Measurements from ENCODE around the gene ATN1. TPM values are rescaled to one million over a fixed set of nuclear protein-coding genes. Genes with fewer than 3 reads are reported as not detected.

The ATN1 gene
- total and polyA plus RNA-seq, 9 of the 15 experiments (the other 6 are each of a cell fraction or from before 2014, with no cell fraction given), result 0.15 to 49.8 (median 2.7) TPM

- Histone ChIP-seq H3K9me1 (ENCODE audit: control insufficient read depth, insufficient read depth, low read length) (no peaks in the 10 kb centered on the region), H4K20me1 (replicated peaks; ENCODE audit: control insufficient read depth, insufficient read depth, low read length) (no peaks in the 10 kb centered on the region), H3K9me3 (replicated peaks; ENCODE audit: control insufficient read depth, insufficient read depth, low read depth, low read length) (no peaks in the 10 kb centered on the region; the same call in 1 of the 2 replicates), H3K9ac (ENCODE audit: insufficient read depth in 1 of 2, low read depth in 2 of 2, low read length in 2 of 2) (peak within 1 kb of the TSS; percentile 79 to 85), H3K79me2 (ENCODE audit: control insufficient read depth, insufficient read depth, low read length) (no peaks in the 10 kb centered on the region), H3K4me1 (replicated peaks in 1 of 2; ENCODE audit: control insufficient read depth in 2 of 2, insufficient read depth in 2 of 2, low read length in 2 of 2) (peaks cover 13 to 21% of the 10 kb centered on the region in 2 experiments), H3K36me3 (ENCODE audit: control insufficient read depth, insufficient read depth, low read length) (no peaks in the 10 kb centered on the region), H2AFZ (ENCODE audit: low read depth, low read length) (peak within 1 kb of the TSS; percentile 98), H3K27me3 (ENCODE audit: control insufficient read depth in 2 of 2, insufficient read depth in 2 of 2, low read length in 2 of 2) (no peaks in the 10 kb centered on the region), H3K4me2 (ENCODE audit: insufficient read depth, low read length) (peak within 1 kb of the TSS; percentile 96), H3K27ac (ENCODE audit: extremely low read depth, low read depth, low read length) (peak within 1 kb of the TSS; percentile 83), H3K4me3 (peak within 1 kb of the TSS; percentile 68)
- ChIA-PET CTCF (ENCODE audit: low intra/inter-chr PET ratio) (no interaction called here), POLR2A (interaction anchor here (0.6 to 1.5 kb wide), 4 partner anchors 35 to 44 kb away, joined by 3 to 6 read pairs (median 3); no protein-coding TSS in a partner anchor)
- peak; percentile 96 for FAIRE-seq
- ATAC-seq, result peak; percentile 97
- in situ Hi-C loops (cut with MboI) (no loop called here), intact Hi-C loops (cut with micrococcal nuclease) (no loop called here)
- BruUV-seq (replicated peaks), result TSS peak; percentile 69
- 5% methylated on average over 31 of the region's 34 CpGs for WGBS (ENCODE audit: insufficient coverage, low coverage, missing lambda C conversion rate)
- peak; percentile 80 to 95 (median 84) for DNase-seq (ENCODE audit: extremely low read depth in 1 of 4, low spot score in 3 of 4)
- TF ChIP-seq SUPT5H (IDR thresholded peaks at IDR 0.05) (0 out of 2 replicates have a peak, but pooled peaks have one; percentile 54), CREB1 (IDR thresholded peaks at IDR 0.05) (no peak), CREB1 (CRISPR knock-in tag; IDR thresholded peaks at IDR 0.05) (no peak), MEF2A (IDR thresholded peaks at IDR 0.05; ENCODE audit: control insufficient read depth, low read depth, low read length) (no peak), JUN (IDR thresholded peaks at IDR 0.05; ENCODE audit: borderline replicate concordance, low read depth, low read length) (peak; percentile 73; the same call in 1 of the 2 replicates), JUN (CRISPR knock-in tag; IDR thresholded peaks at IDR 0.05; ENCODE audit: borderline replicate concordance) (no peak), FOXJ3 (CRISPR knock-in tag; IDR thresholded peaks at IDR 0.05) (peak; percentile 49; the same call in 1 of the 2 replicates), ZNF449 (CRISPR knock-in tag; IDR thresholded peaks at IDR 0.05) (no peak), HOXB6 (CRISPR knock-in tag; IDR thresholded peaks at IDR 0.05; ENCODE audit: borderline replicate concordance) (no peak), NKRF (IDR thresholded peaks at IDR 0.05; ENCODE audit: borderline replicate concordance) (peak; percentile 72), UBTF (IDR thresholded peaks at IDR 0.05; ENCODE audit: borderline replicate concordance in 1 of 2, low read depth in 2 of 2, low read length in 2 of 2) (no peak), HNRNPLL (IDR thresholded peaks at IDR 0.05; ENCODE audit: low read depth, low read length, poor library complexity, severe bottlenecking) (peak; percentile 98), EP400 (IDR thresholded peaks at IDR 0.05) (0 out of 2 replicates have a peak, but pooled peaks have one; percentile 24), L3MBTL2 (IDR thresholded peaks at IDR 0.05) (peak; percentile 18; the same call in 1 of the 2 replicates), POLR2A (conservative IDR thresholded peaks at IDR 0.05) (peak; percentile 62), EGR1 (conservative IDR thresholded peaks at IDR 0.05) (0 out of 2 replicates have a peak, but pooled peaks have one; percentile 11)
Measured at GRCh38 chr12:6904280-6905276, 23.2 kb upstream of the ATN1 start, which contains the start of gene LRRC23. Gene LRRC23, plus strand, starts transcription at chr12:6904822. Its CDS starts 812 bp downstream, at chr12:6905634.

Data from K562 (cell line).